Epithelial cell of proximal tubule (primary cell): ENCODE data around the gene CCDC9B. TPM values are rescaled to one million over a fixed set of nuclear protein-coding genes. Genes with fewer than 3 reads are reported as not detected.

Experiments
- DNase-seq: peaks from one replicate; pipeline ENCODE4 v3.0.0-alpha.2; 2011; ENCODE audit warnings: low read depth
- H3K4me3 ChIP-seq: 2 replicates; pipeline ENCODE4 v1.5.1; 2011; ENCODE audit warnings: low read depth, mild to moderate bottlenecking, low read length
- CTCF ChIP-seq: conservative IDR thresholded peaks from 2 replicates; pipeline ENCODE4 v1.5.1; 2012; ENCODE audit warnings: low read depth, mild to moderate bottlenecking, low read length
- total RNA-seq: library from RNA; depleted of rRNA; stranded (reverse); fragments of >200 nt; gene quantifications from 2 replicates; pipeline ENCODE4 v1.2.3, GENCODE V29; 2015

The CCDC9B gene
- total RNA-seq, 1 donor from 2014 or later: 4.6 TPM

GRCh38 chr15:40323239-40323952, 17.3 kb downstream of the CCDC9B start, which contains the start of gene INAFM2:
INAFM2 (plus strand) TSS chr15:40323692; CDS start chr15:40324056, 364 bp downstream.
- TF ChIP-seq CTCF: peak; percentile 46
- DNase-seq: no peak
- H3K4me3 ChIP-seq: peak within 1 kb of the TSS; percentile 61

- peak overlapping the region; percentile 47 for H3K4me3 ChIP-seq
- no peak for DNase-seq
- TF ChIP-seq CTCF: no peak
Measured at GRCh38 chr15:40322531-40323238, 18.1 kb downstream of the CCDC9B start.

- TF ChIP-seq CTCF: peak; percentile 93
- no peak for DNase-seq
- no peak overlapping the region for H3K4me3 ChIP-seq
Measured at GRCh38 chr15:40320931-40321371, 19.8 kb downstream of the CCDC9B start.

GRCh38 chr15:40320409-40320808, 20.3 kb downstream of the CCDC9B start:
- no peak for DNase-seq
- no peak overlapping the region for H3K4me3 ChIP-seq
- no peak for TF ChIP-seq CTCF

GRCh38 chr15:40317580-40317979, 23.2 kb downstream of the CCDC9B start:
- no peak overlapping the region for H3K4me3 ChIP-seq
- DNase-seq: no peak
- TF ChIP-seq CTCF: no peak

- DNase-seq: no peak
- no peak for TF ChIP-seq CTCF
- H3K4me3 ChIP-seq: no peak overlapping the region
Measured at GRCh38 chr15:40316931-40317330, 23.8 kb downstream of the CCDC9B start.
